ENCODE data around the gene CMIP. TPM values are rescaled to one million over a fixed set of nuclear protein-coding genes. Genes with fewer than 3 reads are reported as not detected.

The CMIP gene
- total and polyA plus RNA-seq, 10 of the 15 experiments (the other 5 are each of a cell fraction or from before 2014, with no cell fraction given) = 1.2 to 43.2 (median 4.4) TPM

GRCh38 chr16:81481207-81481821, 36.7 kb downstream of the CMIP start (continued):
- TF ChIP-seq BCLAF1 (IDR thresholded peaks at IDR 0.05) (no peak), NFXL1 (IDR thresholded peaks at IDR 0.05; ENCODE audit: borderline replicate concordance) (no peak), BMI1 (IDR thresholded peaks at IDR 0.05; ENCODE audit: borderline replicate concordance) (peak; percentile 88), FOS (IDR thresholded peaks at IDR 0.05; ENCODE audit: borderline replicate concordance, extremely low read depth, insufficient read length) (no peak), CEBPB (IDR thresholded peaks at IDR 0.05; ENCODE audit: borderline replicate concordance in 1 of 2, low read depth in 2 of 2, low read length in 2 of 2) (peak in 1 of 2 experiments; percentile 69; a peak in 1 of 4 replicates), HCFC1 (IDR thresholded peaks at IDR 0.05; ENCODE audit: low read length) (no peak), STAT3 (IDR thresholded peaks at IDR 0.05; ENCODE audit: low read depth, low read length) (0 out of 2 replicates have a peak, but pooled peaks have one; percentile 43), TBL1XR1 (IDR thresholded peaks at IDR 0.05; ENCODE audit: low read depth, low read length) (peak; percentile 98), FOXK2 (IDR thresholded peaks at IDR 0.05) (peak; percentile 71), EED (IDR thresholded peaks at IDR 0.05; ENCODE audit: low read depth) (peak; percentile 98), ZBTB4 (CRISPR knock-in tag; IDR thresholded peaks at IDR 0.05) (no peak), ATF2 (IDR thresholded peaks at IDR 0.05; ENCODE audit: low read length) (peak; percentile 91; the same call in 1 of the 2 replicates), ZNF217 (IDR thresholded peaks at IDR 0.05) (peak; percentile 79; the same call in 1 of the 2 replicates), RB1 (IDR thresholded peaks at IDR 0.05; ENCODE audit: borderline replicate concordance) (no peak), SRF (IDR thresholded peaks at IDR 0.05; ENCODE audit: low read depth in 2 of 2, low read length in 2 of 2) (peak in 1 of 2 experiments; percentile 75; a peak in 2 of 4 replicates), IKZF1 (conservative IDR thresholded peaks at IDR 0.05) (peak; percentile 98), CHD2 (IDR thresholded peaks at IDR 0.05; ENCODE audit: borderline replicate concordance, low read depth, low read length) (peak; percentile 95), MLLT1 (IDR thresholded peaks at IDR 0.05) (peak; percentile 95), MTA3 (IDR thresholded peaks at IDR 0.05; ENCODE audit: borderline replicate concordance, low read length) (peak; percentile 99), YY1 (IDR thresholded peaks at IDR 0.05; ENCODE audit: low read depth, low read length) (peak; percentile 83)

All from GM12878 (cell line).